Femur (tissue), 1 donor: Measurements from ENCODE around the gene ACP4.
A peak's percentile ranks its signal among the peaks of the same experiment; 100 is the strongest.
"Not testable (repeated sequence)": the region's sequence is repeated elsewhere in the genome, so short reads cannot be mapped to it uniquely, and the experiment has no call there.

ENCODE experiments used
- DNase-seq: peaks from one replicate; pipeline ENCODE4 v3.0.0-alpha.2; 2017

Gene ACP4

DNA sequence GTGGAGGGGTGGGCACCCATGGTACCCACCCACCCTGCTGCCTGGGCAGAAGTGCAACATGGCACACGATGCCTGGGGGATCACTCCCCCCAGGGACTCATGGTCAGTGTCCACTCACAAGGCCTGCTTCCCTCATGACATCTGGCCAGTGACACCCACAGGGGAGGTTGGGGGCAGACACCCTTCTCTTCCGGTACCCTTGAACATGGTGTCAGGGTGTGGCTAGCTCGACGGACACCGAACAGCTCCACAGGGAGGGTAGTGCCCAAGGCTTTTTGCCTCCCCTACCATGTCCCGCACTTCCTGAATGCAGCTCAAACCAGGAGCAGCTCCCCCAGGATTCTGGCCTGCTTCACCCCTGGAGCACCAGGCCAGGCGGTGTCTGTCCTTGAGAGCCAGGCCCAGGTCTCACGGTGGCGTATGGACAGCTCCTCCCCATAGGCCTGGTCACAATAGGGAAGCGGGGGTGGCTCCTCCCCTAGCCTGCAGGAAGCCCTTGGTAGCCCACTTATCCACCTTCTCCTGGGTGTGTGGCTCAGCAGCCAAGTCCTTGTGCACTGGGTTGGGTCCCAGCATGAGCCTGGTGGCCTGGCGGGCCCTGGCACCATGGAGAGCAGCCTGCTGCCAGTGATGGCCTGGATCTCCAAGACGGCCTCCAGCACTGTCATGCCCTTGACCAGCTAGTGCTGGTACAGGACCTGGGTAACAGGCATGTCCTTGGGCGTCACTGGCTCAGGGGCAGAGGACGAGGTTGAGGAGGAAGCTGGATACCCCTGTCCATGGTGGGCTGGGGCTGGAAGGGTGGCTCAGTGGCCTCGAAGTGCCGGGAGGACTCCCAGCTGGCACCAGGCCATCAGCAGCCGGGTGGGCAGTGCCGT lies 7.8 kb downstream of the ACP4 start:
- no peak for DNase-seq

DNA sequence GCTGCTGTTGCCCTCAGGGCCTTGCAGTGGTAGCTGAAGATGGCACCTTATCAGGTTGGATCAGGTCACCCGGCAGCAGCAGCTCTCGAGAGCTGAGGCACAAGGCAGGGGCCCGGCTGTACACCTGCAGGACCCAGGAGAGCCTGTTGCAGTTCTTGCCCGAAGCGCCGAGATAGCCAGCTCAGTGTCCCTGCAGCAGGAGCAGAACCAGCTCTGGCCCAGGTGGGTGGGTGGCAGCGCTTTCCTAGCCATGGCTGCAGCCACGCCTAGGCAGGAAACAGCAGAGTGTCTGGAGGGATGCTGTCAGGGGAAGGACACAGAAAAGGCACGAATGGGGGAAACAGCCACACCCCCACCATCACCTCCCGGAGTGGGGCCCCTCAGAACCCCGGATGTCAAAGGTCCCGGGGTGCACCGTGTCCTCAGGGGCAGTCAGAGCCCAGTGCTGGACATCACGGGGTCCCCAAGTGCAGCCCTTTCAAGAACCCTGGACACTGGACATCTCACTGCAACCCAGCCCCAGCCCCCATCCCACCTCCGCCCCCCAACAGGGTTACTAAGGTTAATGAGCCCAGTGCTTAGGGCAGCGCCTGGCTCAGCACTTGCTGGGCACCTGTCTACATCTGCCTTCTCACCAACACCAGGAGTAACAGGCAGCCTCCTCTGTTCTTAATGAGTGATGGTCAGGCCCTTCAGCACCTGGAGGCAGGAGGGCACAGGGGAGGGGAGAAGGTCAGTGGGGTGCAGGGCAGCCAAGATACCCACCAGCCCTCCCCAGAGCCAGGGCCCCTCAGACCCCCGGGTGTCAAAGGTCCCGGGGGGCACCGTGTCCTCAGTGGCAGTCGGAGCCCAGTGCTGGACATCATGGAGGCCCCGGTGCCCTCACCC lies 8.7 kb downstream of the ACP4 start:
- no peak for DNase-seq

DNA sequence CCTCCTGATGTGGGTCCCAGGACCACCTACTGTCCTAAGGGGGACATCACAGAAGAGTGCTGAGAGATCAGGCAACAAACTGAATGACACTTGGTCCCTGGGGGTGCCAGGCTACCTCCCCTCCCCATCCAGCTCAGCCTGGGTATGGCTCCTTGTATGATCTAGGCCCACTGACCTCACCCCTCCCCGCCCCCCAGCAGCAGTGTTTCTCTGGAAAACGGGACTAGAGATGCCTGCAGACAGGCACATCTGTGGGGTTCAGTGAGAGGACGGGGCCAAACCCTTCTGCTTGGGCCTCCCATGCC lies 9.3 kb downstream of the ACP4 start:
- DNase-seq, result no peak

DNA sequence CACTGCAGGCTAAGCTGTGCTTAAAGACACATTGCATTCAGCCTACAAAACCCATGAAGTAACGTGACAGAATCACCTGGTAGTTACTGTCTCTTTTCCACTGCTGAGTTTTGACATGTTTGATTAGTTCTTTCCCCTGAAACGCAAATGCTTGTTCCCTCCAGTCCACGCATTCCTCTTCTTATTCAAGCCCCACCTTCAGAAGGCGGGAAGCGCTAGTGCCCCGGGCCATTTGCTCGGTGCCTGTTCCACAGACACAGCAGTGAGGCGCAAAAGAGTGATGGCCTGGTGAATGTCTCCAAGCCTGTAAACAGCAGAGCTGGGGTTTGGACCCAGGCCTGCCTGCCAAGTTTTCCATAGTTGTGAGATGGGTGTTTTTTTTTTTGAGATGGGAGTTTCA lies 10.9 kb downstream of the ACP4 start:
- no peak for DNase-seq

DNA sequence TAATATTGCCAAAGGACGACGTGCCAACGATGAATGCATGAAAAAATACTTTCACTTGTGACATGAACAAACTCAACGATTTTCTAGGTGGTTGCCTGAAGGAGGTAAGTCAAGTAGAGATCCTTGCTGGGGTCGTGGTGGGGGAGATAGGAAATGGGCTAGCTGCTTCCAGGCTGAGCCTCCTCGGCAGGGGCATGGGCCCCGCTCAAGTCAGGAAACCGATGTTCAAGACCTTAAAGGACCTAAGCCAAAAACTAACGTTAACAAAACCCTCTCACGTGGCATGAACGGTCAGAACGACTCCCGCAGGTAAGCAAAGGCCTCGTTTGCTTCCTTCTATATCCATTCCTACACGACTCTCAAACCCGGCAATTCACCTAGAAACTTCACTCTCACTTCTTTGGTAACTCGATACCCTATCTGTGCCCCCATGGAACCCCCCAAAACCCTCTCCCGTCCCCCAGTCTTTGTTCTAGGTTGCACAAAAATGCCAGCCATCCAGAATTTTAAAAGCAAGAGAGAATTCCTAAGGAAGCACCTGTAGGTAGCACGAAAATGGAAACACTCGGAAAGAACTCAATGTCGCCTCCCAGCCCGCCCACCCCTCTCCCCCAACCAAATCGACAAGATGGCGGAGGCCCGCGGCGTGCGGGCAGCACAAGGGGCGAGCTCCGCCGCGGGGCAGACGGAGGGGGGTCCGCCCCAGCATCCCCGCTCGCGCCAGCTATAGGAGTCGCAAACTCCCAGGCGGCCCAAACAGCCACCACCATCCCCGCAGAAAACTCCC lies 13.6 kb downstream of the ACP4 start:
- peak; percentile 41 for DNase-seq

DNA sequence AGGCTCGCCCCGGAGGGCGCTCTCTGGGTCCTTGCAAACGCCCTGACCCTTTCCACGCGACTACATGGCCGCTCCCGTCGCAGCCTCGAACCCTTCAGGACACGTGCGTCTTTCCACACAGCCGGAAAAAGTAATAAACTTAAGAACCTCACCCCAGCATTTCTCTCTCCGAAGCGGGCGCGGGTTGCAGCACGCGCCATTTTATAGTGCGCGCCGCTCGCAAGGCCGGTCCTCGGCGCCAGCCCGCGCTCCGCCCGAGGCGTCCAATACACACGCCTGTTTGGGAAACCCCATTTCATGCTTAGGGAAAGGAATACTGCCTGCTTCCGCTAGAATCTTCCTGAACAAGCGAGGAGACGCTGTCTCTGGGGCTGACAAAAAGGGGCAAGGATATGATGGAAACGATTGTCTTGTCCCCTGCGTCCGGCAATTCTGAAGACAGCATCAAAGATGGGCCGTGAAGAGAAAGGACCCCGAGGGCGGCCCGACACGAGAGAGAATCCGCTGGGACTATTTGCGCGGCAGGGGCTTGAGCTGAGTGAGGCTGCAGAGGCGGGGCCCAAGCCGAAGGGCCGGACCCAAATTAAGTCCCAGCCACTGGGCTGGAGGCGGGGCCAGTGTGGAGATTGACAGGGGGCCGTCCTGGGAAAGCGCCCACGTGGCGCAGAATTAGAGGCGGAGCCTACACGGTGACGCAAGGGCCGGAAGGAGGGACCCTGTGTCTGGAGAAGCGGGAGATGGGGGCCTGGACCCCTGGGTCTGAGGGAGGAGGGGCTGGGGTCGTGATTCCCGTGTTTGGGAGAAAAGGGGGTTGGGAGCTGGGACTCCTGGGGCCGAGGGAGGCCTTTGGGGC lies 14.4 kb downstream of the ACP4 start:
- peak; percentile 99 for DNase-seq

DNA sequence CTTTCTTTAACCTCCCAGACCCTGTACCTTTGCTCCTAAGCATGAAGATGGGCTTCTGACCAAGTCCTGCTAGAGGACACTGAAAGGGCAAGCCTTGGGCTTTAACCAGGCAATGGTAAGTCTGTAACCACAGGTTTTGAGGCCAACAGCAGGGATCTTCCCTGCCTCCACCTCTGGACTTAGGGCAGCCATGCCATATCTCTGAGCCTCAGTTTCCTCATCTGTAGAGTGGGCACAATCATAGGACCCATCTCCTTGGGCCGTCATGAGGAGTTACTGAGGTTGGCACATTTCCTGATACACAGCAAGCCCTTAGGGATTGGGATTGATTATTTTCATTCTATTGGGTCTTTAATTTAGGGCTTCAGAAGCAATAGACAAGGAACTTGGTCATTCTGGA lies 18.6 kb downstream of the ACP4 start:
- DNase-seq, result no peak

DNA sequence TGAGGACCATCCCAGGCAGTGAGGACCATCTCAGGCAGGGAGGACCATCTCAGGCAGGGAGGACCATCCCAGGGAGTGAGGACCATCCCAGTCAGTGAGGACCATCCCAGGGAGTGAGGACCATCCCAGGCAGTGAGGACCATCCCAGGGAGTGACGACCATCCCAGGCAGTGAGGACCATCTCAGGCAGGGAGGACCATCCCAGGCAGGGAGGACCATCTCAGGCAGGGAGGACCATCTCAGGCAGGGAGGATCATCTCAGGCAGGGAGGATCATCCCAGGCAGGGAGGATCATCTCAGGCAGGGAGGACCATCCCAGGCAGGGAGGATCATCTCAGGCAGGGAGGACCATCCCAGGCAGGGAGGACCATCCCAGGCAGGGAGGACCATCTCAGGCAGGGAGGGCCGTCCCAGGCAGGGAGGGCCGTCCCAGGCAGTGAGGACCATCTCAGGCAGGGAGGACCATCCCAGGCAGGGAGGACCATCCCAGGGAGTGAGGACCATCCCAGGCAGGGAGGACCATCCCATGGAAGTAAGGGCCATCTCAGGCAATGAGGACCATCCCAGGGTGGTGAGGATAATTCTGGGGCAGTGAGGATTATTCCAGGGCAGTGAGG lies 21.5 kb downstream of the ACP4 start:
- DNase-seq, result not testable (repeated sequence)

DNA sequence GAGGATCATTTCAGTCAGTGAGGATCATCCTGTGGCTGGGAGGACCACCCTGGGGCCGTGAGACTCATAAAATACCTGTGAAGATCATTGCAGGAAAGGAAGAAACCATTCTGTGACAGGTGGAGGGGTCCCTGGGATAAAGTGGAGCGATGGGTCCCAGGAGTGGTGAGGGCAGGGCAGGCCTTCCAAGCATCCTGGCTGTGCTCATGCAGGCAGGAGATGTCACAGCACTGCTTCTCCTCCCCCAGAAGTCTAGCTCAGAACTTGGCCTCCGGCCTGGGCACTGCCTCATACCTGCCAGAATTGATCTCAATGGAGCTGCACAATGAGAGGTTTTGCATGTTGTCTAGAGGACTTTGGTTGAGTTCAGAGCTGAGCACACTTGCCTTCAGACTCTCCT lies 22.3 kb downstream of the ACP4 start:
- no peak for DNase-seq

DNA sequence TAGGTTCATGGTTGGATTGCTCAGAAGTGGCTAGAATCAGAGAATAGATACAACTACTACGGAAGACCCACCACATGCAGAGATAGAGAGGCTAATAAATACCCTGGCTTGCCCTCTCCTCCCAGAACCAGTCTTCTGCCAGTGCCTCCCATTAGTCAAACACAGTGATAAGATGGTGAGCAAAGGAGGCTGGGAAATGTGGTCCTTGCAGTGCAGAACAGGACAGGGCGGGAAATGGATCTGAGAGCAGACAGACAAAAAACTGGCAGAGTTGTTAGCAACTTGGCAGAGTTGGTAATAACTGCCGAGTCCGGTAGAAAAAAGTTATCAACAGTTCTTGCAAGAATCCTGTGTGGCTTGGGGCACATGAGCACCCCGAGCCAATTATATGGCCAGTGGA lies 24.7 kb downstream of the ACP4 start:
- no peak for DNase-seq

DNA sequence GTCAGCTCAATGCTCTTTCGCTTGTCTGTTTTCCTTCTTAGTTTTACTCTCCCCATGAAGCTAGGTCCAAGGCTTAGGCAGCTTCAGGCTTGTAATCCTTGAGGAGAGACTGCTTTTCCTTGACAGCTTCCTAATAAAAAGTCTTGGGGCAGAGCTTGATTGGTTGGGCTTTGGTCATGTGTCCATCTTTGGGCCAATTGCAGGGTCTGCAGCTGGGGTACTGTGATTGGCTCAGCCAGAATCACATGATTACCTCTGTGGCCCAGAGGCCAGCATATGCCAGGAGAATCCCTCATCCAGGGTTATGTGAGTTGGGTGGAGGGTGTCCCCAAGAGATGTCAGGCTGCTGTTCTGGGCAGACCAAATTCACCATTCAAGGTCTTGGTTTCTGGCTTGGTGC lies 25.2 kb downstream of the ACP4 start:
- DNase-seq, result no peak

DNA sequence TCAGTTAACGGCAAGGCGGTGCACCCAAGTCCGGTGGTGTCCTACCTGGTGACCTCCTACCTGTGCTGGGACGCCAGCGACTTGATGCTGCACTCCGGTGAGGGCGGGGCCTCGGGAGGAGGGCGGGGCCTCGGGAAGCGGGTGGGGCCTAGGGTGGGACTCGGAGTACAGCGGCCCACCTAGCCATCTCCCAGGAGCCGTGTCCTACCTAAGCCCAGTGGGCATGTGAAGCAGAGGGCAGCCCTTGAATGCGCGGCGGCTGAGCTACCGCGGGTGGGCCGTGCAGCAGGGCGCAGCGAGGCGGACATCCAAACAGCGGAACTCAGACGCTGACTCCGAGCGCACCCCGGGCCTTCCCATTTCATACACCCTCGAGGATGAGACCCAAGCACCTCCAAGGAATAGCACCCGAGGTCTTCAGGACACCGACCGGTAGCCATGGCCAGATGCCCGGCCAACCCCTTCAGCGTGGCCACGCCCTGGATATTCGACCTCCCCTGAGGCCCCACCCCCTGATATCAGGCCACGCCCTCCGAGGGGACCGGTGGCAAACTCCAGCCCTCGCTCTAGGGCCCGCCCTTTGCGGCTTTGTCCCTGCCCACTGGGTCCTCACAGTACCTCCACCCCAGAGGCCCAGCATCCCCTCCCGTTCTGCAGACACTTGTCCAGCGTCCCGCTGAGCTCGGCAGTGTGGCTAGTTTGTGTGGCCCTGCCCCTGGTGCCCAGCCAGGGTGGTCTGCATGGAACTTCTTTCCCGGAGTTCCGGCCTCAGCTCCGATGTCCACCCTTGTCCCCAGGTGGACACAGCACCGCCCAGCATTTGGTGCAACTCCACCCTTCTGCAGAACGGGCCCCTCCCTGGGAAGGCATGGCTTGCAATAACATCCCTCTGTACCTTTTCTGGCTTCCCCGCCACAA lies 28.0 kb downstream of the ACP4 start:
- DNase-seq, result no peak

DNA sequence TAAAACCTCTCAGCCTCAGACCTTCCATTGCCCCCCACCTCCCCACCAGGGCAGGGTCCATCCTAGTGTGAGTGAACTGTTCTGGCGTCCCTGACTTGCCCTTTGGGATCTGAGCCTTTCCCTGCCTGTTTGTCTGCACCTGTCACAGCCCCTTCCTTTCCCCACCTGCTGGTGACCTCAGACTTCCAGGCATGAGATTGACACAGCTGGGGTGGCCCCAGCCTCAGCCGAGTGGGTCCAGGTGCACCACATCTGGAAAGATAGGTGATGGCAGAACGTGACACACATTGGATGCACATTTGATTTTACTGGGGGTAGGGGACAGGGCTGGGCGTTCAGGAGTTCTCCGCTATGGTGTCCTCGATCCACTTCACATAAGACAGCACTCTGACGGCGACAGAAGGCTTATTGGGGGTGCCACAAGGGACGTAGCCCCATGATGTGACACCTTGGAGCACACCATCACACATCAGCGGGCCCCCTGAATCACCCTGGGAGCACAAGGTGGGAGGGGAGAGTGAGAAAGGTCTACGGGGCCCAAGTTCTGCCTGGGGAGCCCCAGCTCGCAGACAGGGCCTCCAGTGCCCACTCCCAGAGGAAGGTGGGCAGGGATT lies 28.8 kb downstream of the ACP4 start:
- DNase-seq, result no peak

DNA sequence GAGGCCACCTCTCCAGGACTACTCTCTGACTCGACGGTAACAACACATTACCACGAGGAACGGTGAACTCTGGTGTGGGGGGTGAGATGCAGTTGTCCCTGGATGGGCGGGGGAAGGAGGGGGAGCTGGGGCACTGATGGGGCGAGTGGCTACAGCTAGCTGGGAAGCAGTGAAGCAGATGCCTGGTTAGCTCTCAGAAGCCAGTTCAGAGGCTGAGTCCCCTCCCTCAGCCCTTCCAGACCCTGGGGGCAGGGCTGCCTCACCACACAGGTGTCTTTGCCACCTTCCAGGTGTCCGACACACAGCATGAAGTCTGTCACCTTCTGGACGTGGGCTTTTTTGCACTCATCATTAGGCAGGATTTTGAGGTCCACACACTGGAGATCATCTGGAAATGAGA lies 29.4 kb downstream of the ACP4 start:
- no peak for DNase-seq

DNA sequence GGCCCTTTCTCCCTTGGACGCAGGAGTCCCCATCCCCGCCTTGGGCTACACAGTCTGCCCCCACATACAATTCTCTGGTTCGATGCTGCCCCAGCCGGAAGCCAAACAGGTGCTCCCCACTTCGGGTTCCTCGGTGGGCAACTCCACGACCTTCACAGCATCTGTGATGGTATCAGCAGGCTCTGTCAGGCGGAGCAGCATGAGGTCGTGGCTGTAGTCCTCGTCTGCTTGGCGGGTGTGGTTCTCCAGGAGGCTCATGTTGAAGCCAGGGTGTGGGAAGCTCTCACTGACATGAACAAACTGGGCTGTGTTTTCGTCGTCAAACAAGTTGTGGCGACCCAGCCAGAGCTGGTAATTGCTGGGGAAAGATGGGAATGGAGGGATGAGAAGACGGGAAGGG lies 29.9 kb downstream of the ACP4 start:
- DNase-seq, result no peak

DNA sequence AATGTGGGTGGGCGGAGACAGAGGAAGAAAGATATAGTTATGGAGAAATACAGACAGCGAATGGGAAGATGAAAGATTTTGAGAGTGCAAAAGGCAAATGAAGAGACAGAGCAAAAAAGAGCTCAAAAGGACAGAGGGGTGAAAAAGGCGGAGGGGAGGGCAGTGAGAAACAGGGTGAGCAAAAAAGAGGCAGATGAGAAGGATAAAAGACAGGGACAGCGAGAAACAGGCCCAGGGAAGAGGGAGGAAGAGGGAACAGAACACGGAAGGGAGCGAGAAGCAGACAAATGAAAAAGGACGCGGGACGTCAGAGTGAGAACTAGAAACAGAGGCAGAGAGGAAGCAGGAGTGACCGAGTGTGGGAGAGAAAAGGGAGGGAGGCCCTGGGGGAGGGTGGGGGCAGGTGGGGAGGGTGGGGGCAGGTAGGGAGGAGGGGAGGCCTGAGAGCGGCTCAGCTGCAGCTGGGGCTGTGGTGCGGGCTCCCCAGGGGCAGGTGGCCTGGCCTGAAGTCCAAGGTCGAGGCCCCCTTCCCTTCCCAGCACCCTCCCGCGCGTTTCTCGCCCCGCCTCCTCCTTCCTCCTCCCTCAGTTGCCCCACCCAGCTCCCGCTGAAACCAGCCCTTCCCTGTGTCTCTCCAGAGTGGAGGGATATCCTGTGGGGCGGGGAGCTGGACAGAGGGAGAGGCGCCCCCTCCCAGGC lies 30.5 kb downstream of the ACP4 start:
- DNase-seq, result no peak

DNA sequence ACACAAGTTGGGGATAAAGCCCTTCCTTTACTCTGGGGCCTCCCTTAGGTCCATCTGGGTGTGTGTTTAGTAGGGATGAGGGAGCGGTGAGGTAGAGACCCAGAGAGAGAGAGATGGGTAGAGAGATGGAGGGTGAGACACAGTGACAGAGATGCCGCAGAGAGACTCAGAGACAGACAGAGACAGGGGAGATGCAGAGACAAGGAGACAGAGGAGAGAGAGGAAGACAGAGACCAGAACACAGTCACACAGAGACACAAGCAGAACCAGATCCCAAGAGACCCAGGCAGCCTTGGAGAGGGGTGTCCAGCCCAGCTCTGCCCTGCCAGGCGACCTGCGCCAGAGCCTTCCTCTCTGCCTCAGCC lies 31.0 kb downstream of the ACP4 start:
- DNase-seq, result no peak

DNA sequence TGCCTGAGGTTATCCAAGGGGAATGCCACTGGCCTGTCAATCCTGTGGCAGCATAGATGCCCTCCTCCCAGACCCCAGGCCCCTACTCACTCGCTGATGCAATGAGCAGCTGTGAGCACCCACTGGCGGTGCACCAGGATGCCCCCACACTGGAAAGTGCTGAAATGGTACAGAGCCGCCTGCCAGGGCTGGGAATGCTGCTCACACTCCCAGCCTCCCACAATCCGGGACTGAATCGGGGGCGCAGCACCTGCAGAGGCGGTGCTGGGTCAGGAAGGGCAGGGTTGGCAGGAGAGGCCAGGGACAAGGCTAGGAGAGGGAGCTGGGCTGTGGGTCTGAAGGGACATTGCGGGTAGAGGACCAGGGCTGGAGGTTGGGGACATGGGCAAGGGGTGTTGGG lies 31.4 kb downstream of the ACP4 start:
- DNase-seq, result no peak

DNA sequence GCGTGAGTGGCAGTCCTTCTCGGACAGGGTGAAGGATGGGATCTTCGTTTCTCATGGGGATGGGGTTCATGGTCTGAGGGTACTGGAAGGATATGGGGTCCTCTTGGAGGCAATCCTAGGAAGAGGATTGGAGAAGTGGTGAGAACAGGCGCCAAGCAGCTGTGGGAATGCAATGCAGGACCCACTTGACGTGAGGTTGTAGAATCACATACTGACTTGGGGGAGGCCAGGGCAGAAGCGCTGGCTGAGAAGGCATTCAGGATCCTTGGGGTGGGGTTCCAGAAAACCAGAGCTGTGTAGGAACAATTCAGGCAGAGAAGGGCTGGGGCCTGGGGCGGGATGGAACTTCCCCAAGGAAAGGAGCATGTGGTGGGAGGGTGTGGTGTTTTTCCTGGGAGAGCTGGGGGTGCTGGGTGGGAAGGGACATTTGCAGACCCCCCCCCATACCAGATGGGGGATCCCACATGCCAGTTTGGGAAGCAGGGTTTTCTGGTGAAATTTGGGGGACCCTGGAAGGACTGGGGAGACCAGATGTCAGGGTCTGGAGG lies 32.5 kb downstream of the ACP4 start:
- DNase-seq, result no peak
